PC-9 (cell line): ENCODE measurements around the gene MORN4. TPM values are rescaled to one million over a fixed set of nuclear protein-coding genes. Genes with fewer than 3 reads are reported as not detected.

Experiments
- BruUV-seq: library from RNA; stranded (reverse); fragments of 400-500 nt; replicated peaks from 2 replicates; lab custom pipeline; 2021; lab: Mats Ljungman, UMichigan
- CTCF ChIA-PET: fragments of 300-600 bp; sonication (Branson Sonifier 250); formaldehyde crosslinking; loops from one replicate; lab custom pipeline; 2022; ENCODE audit warnings: antibody characterized with exemption; lab: Charles Lee
- POLR2A ChIA-PET: fragments of 300-600 bp; sonication (Branson Sonifier 250); formaldehyde crosslinking; loops from one replicate; lab custom pipeline; 2022; ENCODE audit warnings: antibody characterized with exemption; ENCODE audit not compliant: unreplicated experiment; lab: Charles Lee
- DNase-seq, 2 experiments: peaks; one replicate each; pipeline versions ENCODE4 v3.0.0 to v3.0.0-alpha.2; 2015 to 2022; ENCODE audit warnings: mixed read lengths in 1 of 2
- H2AFZ ChIP-seq: fragments of 200-600 bp; sonication (generic); 2 replicates; pipeline ENCODE4 v1.8.1; 2017; ENCODE audit warnings: antibody characterized with exemption
- H3F3A ChIP-seq: fragments of 200-600 bp; sonication (generic); 2 replicates; pipeline ENCODE4 v1.8.1; 2017; ENCODE audit warnings: antibody characterized with exemption, mild to moderate bottlenecking, low read depth; ENCODE audit not compliant: insufficient read depth
- H3K27ac ChIP-seq: fragments of 200-600 bp; sonication (generic); 2 replicates; pipeline ENCODE4 v1.6.1; 2016; ENCODE audit warnings: mixed run types
- H3K27me3 ChIP-seq: fragments of 200-600 bp; sonication (generic); 2 replicates; pipeline ENCODE4 v1.6.1; 2016; ENCODE audit warnings: low read depth, mixed run types; ENCODE audit not compliant: insufficient read depth
- H3K36me3 ChIP-seq: fragments of 200-600 bp; sonication (generic); 2 replicates; pipeline ENCODE4 v1.6.1; 2016; ENCODE audit warnings: low read depth, mixed run types
- H3K4me1 ChIP-seq: fragments of 200-600 bp; sonication (generic); replicated peaks from 2 replicates; pipeline ENCODE4 v1.6.1; 2016; ENCODE audit warnings: mixed run types; ENCODE audit not compliant: insufficient read depth
- H3K4me2 ChIP-seq: fragments of 200-600 bp; sonication (generic); 2 replicates; pipeline ENCODE4 v1.6.1; 2017; ENCODE audit warnings: mixed run types
- H3K4me3 ChIP-seq: fragments of 200-600 bp; sonication (generic); 2 replicates; pipeline ENCODE4 v1.6.1; 2016; ENCODE audit warnings: mixed run types
- H3K79me2 ChIP-seq: fragments of 200-600 bp; sonication (generic); 2 replicates; pipeline ENCODE4 v1.6.1; 2017; ENCODE audit warnings: low read depth, mixed run types
- H3K9me2 ChIP-seq: fragments of 200-600 bp; sonication (generic); 2 replicates; pipeline ENCODE4 v1.8.1; 2017; ENCODE audit warnings: mild to moderate bottlenecking; ENCODE audit not compliant: insufficient read depth
- H3K9me3 ChIP-seq: fragments of 200-600 bp; sonication (generic); 2 replicates; pipeline ENCODE4 v1.8.1; 2016; ENCODE audit warnings: low read depth; ENCODE audit not compliant: insufficient read depth
- H4K20me1 ChIP-seq: fragments of 200-600 bp; sonication (generic); 2 replicates; pipeline ENCODE4 v1.8.1; 2017; ENCODE audit not compliant: insufficient read depth
- EZH2 ChIP-seq: fragments of 200-600 bp; sonication (generic); IDR thresholded peaks from 2 replicates; pipeline ENCODE4 v1.8.0; 2017; ENCODE audit warnings: antibody characterized with exemption, low read depth
- intact Hi-C: fragments of 100-400 bp; cut with micrococcal nuclease; formaldehyde crosslinking; loops from one replicate; pipeline ENCODE4 v1.10.0; 2022; ENCODE audit not compliant: unreplicated experiment
- total RNA-seq: library from RNA; stranded (reverse); gene quantifications from 2 replicates; pipeline ENCODE4 v1.2.3, GENCODE V29; 2021
- TF ChIP-seq, protein P1 (sequence below): fragments of 200-600 bp; sonication (generic); conservative IDR thresholded peaks from 2 replicates; pipeline ENCODE4 v1.6.1; 2017; ENCODE audit warnings: mixed run types, antibody characterized with exemption, mild to moderate bottlenecking, moderate library complexity

Gene MORN4
- total RNA-seq, 1 experiment from 2014 or later = 10.0 TPM

DNA sequence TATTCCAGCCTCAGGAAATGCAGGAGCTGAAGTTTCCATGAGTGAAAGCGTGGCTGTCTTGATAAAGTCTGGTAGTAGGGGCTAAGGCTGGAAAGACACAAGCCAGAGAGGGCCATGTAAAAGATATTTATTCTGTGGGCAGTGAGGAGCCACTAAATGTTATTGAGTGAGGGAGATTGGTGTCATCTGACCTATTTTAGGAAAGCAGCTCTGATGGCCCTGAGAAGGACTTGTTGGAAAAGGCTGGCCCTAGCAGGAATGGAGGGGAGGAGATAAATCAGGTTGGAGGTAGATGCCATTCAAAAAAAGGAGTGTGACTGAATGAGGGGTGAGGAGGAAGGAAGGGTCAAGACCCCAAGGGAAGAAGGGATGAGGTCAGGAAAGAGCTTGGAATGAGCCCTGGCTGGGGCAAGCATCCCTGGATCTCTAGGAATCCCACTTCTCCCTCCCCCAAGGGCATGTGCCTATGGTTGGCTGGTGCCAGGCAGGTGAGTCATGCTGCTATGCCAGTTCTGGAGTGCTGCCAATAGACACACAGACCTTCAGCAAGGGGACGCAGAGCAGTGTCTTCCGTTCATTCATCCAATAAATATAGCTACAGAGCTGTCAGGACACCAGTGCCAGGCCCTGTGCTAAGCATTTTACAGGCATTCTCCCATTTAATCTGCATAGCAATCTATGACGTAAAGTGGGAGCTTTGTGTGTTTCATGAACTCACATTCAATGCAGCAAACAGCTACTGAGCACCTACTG is 58.8 kb downstream of the MORN4 start:
- H3K9me3 ChIP-seq = no peaks in the 10 kb centered on the region
- peaks cover 57% of the 10 kb centered on the region for H3K4me1 ChIP-seq
- no peaks in the 10 kb centered on the region for H3K27me3 ChIP-seq
- no peaks in the 10 kb centered on the region for H3K36me3 ChIP-seq
- ChIA-PET CTCF (interaction anchor here (0.6 to 1.2 kb wide), 4 partner anchors 22 to 109 kb away, joined by 3 to 9 read pairs (median 4); no protein-coding TSS in a partner anchor), POLR2A (interaction anchor here (0.6 to 0.8 kb wide), 6 partner anchors 10 to 731 kb away, joined by 4 to 17 read pairs (median 6); partner anchors contain the start of genes HOGA1 and UBTD1)
- intact Hi-C loops = loop anchor here (1.0 to 5.0 kb wide), 4 partner anchors 32 to 112 kb away; no protein-coding TSS in a partner anchor
- peak; percentile 91 to 92 for DNase-seq
- no peaks in the 10 kb centered on the region for H4K20me1 ChIP-seq
- no peaks in the 10 kb centered on the region for H3K79me2 ChIP-seq
- H3F3A ChIP-seq = peaks cover 43% of the 10 kb centered on the region; the same call in 1 of the 2 replicates
- H3K27ac ChIP-seq = peak overlapping the region; percentile 43
- no peak overlapping the region for H3K4me3 ChIP-seq
- H3K4me2 ChIP-seq = peak overlapping the region; percentile 32
- TF ChIP-seq EZH2 = no peak
- TF ChIP-seq, protein P1, sequence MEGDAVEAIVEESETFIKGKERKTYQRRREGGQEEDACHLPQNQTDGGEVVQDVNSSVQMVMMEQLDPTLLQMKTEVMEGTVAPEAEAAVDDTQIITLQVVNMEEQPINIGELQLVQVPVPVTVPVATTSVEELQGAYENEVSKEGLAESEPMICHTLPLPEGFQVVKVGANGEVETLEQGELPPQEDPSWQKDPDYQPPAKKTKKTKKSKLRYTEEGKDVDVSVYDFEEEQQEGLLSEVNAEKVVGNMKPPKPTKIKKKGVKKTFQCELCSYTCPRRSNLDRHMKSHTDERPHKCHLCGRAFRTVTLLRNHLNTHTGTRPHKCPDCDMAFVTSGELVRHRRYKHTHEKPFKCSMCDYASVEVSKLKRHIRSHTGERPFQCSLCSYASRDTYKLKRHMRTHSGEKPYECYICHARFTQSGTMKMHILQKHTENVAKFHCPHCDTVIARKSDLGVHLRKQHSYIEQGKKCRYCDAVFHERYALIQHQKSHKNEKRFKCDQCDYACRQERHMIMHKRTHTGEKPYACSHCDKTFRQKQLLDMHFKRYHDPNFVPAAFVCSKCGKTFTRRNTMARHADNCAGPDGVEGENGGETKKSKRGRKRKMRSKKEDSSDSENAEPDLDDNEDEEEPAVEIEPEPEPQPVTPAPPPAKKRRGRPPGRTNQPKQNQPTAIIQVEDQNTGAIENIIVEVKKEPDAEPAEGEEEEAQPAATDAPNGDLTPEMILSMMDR = no peak
- BruUV-seq = no TSS peak
- H2AFZ ChIP-seq = no peak overlapping the region
- H3K9me2 ChIP-seq = no peaks in the 10 kb centered on the region

DNA sequence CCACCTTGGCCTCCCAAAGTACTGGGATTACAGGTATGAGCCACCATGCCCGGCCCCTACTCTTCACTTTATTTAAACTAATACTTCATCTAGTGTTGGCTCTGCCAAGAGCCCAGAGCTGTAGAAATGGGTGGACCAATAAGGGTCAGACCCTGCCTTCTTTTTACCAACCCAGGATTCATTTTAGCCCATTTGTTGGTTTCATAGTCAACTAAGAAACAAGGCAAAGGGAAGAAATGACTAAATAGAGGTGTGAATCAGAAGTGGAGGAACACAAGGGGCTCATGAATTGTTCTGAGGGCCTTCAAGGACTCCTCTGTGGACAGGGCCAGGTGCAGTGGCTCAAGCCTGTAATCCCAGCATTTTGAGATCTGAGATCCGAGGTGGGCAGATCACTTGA is 59.6 kb downstream of the MORN4 start:
- CTCF ChIA-PET = no interaction called here
- no peaks in the 10 kb centered on the region for H3K9me3 ChIP-seq
- no peak for TF ChIP-seq EZH2
- TF ChIP-seq, protein P1 = no peak
- DNase-seq = no peak
- no peaks in the 10 kb centered on the region for H3K9me2 ChIP-seq
- no peaks in the 10 kb centered on the region for H3K27me3 ChIP-seq
- no peak overlapping the region for H3K4me3 ChIP-seq
- intact Hi-C loops = loop anchor here (1.0 to 5.0 kb wide), 4 partner anchors 31 to 111 kb away; no protein-coding TSS in a partner anchor
- POLR2A ChIA-PET = no interaction called here
- no peak overlapping the region for H3K4me2 ChIP-seq
- H3K79me2 ChIP-seq = no peaks in the 10 kb centered on the region
- peak overlapping the region; percentile 43 for H3K27ac ChIP-seq
- no TSS peak for BruUV-seq
- no peaks in the 10 kb centered on the region for H4K20me1 ChIP-seq
- no peaks in the 10 kb centered on the region for H3K36me3 ChIP-seq
- H3F3A ChIP-seq = peaks cover 43% of the 10 kb centered on the region; the same call in 1 of the 2 replicates
- peaks cover 60% of the 10 kb centered on the region for H3K4me1 ChIP-seq
- H2AFZ ChIP-seq = no peak overlapping the region

DNA sequence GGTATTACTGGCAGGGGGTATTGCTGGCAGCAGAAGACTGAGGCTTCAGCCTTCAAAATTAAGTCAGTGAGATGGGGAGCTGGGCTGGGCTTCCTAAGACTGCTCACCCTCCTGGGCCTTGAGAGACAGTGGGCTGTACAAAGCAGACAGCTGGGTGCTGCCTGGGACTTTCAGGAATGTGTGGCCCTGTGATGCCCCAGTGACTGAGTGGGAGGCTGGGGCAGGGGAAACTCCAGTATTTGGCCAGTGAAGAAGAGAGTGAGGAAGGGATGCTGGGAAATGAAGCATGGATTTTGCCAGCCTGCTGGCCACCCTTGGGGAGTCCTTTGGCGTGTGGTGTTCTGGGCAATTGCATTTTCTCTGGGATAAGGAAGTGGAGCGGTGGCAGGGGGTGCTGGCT is 60.3 kb downstream of the MORN4 start:
- Histone ChIP-seq H3K79me2 (no peaks in the 10 kb centered on the region), H3K9me2 (no peaks in the 10 kb centered on the region), H3K4me1 (peaks cover 60% of the 10 kb centered on the region), H3F3A (peaks cover 43% of the 10 kb centered on the region; the same call in 1 of the 2 replicates), H3K36me3 (no peaks in the 10 kb centered on the region), H2AFZ (no peak overlapping the region), H4K20me1 (no peaks in the 10 kb centered on the region), H3K4me2 (peak overlapping the region; percentile 76; the same call in 1 of the 2 replicates), H3K9me3 (no peaks in the 10 kb centered on the region), H3K4me3 (no peak overlapping the region), H3K27me3 (no peaks in the 10 kb centered on the region), H3K27ac (0 out of 2 replicates have a peak overlapping the region, but pooled peaks have one; percentile 93)
- DNase-seq = no peak
- intact Hi-C loops = loop anchor here (5.0 kb wide), 1 partner anchor 111 kb away; no protein-coding TSS in a partner anchor
- POLR2A ChIA-PET = no interaction called here
- BruUV-seq = no TSS peak
- CTCF ChIA-PET = interaction anchor here (0.6 to 1.7 kb wide), 2 partner anchors 33 to 40 kb away, joined by 5 read pairs; no protein-coding TSS in a partner anchor
- no peak for TF ChIP-seq EZH2
- TF ChIP-seq, protein P1 = no peak
